Activated CD4-positive, alpha-beta T cell treated with anti-CD3 and anti-CD28 coated beads, Interleukin-2, amount 10 ng/mL, durations not matched to agents 24 days and 14 days (primary cell): ENCODE results near the gene DSCAM. TPM values are rescaled to one million over a fixed set of nuclear protein-coding genes. Genes with fewer than 3 reads are reported as not detected.

Experiments used
- DNase-seq: peaks from one replicate; pipeline ENCODE4 v3.0.0; 2022
- H3K27ac Mint-ChIP-seq: one replicate; pipeline ENCODE4 v1.8.0; 2022; ENCODE audit warnings: mild to moderate bottlenecking, mixed read lengths
- H3K27me3 Mint-ChIP-seq: one replicate; pipeline ENCODE4 v1.8.0; 2022; ENCODE audit warnings: mixed read lengths
- H3K36me3 Mint-ChIP-seq: one replicate; pipeline ENCODE4 v1.8.0; 2022; ENCODE audit warnings: low read depth, mild to moderate bottlenecking, mixed read lengths
- H3K4me1 Mint-ChIP-seq: one replicate; pipeline ENCODE4 v1.8.0; 2021; ENCODE audit warnings: mixed read lengths
- H3K4me3 Mint-ChIP-seq: one replicate; pipeline ENCODE4 v1.8.0; 2022; ENCODE audit warnings: mild to moderate bottlenecking, moderate library complexity, mixed read lengths
- H3K9me3 Mint-ChIP-seq: one replicate; pipeline ENCODE4 v1.8.0; 2021; ENCODE audit warnings: mixed read lengths
- intact Hi-C: fragments of 100-400 bp; cut with micrococcal nuclease; formaldehyde crosslinking; loops from one replicate; pipeline ENCODE4 v1.15.1; 2023
- total RNA-seq: library from RNA; stranded (reverse); gene quantifications from 2 replicates; pipeline ENCODE4 v1.2.3, GENCODE V29; 2022

The DSCAM gene
- total RNA-seq, 1 donor from 2014 or later, result not detected

DNA sequence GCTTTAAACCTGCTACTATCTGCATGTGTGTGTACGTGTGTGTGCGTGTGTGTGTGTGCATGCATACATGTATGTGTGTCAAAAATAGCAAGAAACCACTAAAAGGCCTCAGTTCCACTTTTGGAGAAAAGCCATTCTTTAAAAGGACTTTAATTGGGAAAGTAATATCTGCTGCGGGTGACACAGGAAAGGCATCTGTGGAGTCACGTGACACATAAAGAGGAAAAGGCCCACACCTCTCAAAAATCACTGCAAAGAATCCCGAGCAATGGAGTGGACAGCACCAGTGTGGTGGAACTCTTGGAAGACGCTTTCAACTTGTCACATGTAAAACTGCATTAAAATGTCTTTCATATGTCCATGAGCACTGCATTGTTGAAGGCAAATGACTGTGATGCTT is 63.6 kb downstream of the DSCAM start:
- no peaks in the 10 kb centered on the region for H3K36me3 Mint-ChIP-seq
- no peak for DNase-seq
- intact Hi-C loops, result no loop called here
- H3K4me1 Mint-ChIP-seq, result no peaks in the 10 kb centered on the region
- H3K27me3 Mint-ChIP-seq, result no peaks in the 10 kb centered on the region
- no peaks in the 10 kb centered on the region for H3K9me3 Mint-ChIP-seq
- H3K4me3 Mint-ChIP-seq, result no peak overlapping the region
- H3K27ac Mint-ChIP-seq, result no peak overlapping the region

GRCh38 chr21:40770435-40771055 is 76.4 kb downstream of the DSCAM start:
- intact Hi-C loops, result no loop called here
- H3K4me3 Mint-ChIP-seq, result no peak overlapping the region
- H3K27ac Mint-ChIP-seq, result no peak overlapping the region
- H3K36me3 Mint-ChIP-seq, result no peaks in the 10 kb centered on the region
- H3K4me1 Mint-ChIP-seq, result no peaks in the 10 kb centered on the region
- H3K27me3 Mint-ChIP-seq, result no peaks in the 10 kb centered on the region
- DNase-seq, result no peak
- no peaks in the 10 kb centered on the region for H3K9me3 Mint-ChIP-seq

DNA sequence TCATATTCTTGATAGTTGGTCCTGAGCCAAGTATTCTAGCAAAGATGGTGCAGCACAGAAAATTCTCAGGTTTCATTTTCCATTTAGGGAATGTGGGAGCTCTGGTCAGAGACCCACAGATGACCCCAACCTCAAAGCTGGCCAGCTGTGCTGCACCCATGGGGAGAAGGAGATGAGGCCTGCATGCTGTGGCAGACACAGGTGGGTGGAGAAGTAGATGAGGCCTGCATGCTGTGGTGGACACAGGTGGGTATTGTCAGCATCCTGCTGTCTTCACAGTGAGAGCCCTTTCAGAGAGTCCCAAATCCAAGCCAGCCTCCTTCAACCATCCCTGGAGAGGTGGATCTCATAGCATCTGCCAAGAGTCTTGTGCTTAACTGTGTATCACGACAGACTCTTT is 77.7 kb downstream of the DSCAM start:
- no peaks in the 10 kb centered on the region for H3K27me3 Mint-ChIP-seq
- no peak overlapping the region for H3K27ac Mint-ChIP-seq
- H3K36me3 Mint-ChIP-seq, result no peaks in the 10 kb centered on the region
- no peak overlapping the region for H3K4me3 Mint-ChIP-seq
- no peaks in the 10 kb centered on the region for H3K4me1 Mint-ChIP-seq
- DNase-seq, result no peak
- no peaks in the 10 kb centered on the region for H3K9me3 Mint-ChIP-seq
- intact Hi-C loops, result no loop called here

GRCh38 chr21:40768056-40768455 is 78.9 kb downstream of the DSCAM start:
- Mint-ChIP-seq H3K4me1 (no peaks in the 10 kb centered on the region), H3K4me3 (no peak overlapping the region), H3K27ac (no peak overlapping the region), H3K36me3 (no peaks in the 10 kb centered on the region), H3K9me3 (no peaks in the 10 kb centered on the region), H3K27me3 (no peaks in the 10 kb centered on the region)
- intact Hi-C loops, result no loop called here
- DNase-seq, result no peak

DNA sequence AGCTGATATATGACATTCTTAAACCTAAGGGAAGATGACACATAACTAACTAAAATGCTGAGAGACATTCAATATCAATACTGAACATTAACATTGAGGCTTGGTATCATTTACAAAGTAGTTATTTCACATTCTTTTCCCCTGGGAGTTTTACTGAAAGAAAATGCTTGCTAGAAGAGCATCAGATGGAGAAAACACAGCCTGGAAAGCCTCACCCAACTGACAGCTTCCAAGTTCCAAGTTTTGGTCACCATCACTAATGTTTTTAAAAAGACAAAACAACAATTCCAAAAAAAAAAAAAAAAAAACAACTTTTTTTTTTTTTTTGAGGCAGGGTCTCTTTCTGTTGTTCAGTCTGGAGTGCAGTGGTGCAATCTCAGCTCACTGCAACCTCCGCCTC is 80.6 kb downstream of the DSCAM start:
- Mint-ChIP-seq H3K27me3 (no peaks in the 10 kb centered on the region), H3K36me3 (no peaks in the 10 kb centered on the region), H3K4me1 (no peaks in the 10 kb centered on the region), H3K27ac (no peak overlapping the region), H3K9me3 (peaks cover 6% of the 10 kb centered on the region), H3K4me3 (no peak overlapping the region)
- intact Hi-C loops, result no loop called here
- DNase-seq, result no peak

- no peaks in the 10 kb centered on the region for H3K36me3 Mint-ChIP-seq
- peaks cover 8% of the 10 kb centered on the region for H3K9me3 Mint-ChIP-seq
- intact Hi-C loops, result no loop called here
- no peaks in the 10 kb centered on the region for H3K4me1 Mint-ChIP-seq
- DNase-seq, result no peak
- no peak overlapping the region for H3K27ac Mint-ChIP-seq
- H3K27me3 Mint-ChIP-seq, result no peaks in the 10 kb centered on the region
- H3K4me3 Mint-ChIP-seq, result no peak overlapping the region
Observed at GRCh38 chr21:40765811-40766210, 81.1 kb downstream of the DSCAM start.

- no peak overlapping the region for H3K27ac Mint-ChIP-seq
- no peak for DNase-seq
- no peak overlapping the region for H3K4me3 Mint-ChIP-seq
- H3K36me3 Mint-ChIP-seq, result no peaks in the 10 kb centered on the region
- H3K9me3 Mint-ChIP-seq, result peaks cover 10% of the 10 kb centered on the region
- intact Hi-C loops, result no loop called here
- no peaks in the 10 kb centered on the region for H3K27me3 Mint-ChIP-seq
- H3K4me1 Mint-ChIP-seq, result no peaks in the 10 kb centered on the region
Observed at GRCh38 chr21:40760821-40761220, 86.1 kb downstream of the DSCAM start.

GRCh38 chr21:40759061-40759460 is 87.9 kb downstream of the DSCAM start:
- intact Hi-C loops, result no loop called here
- DNase-seq, result no peak
- H3K9me3 Mint-ChIP-seq, result peaks cover 10% of the 10 kb centered on the region
- H3K4me3 Mint-ChIP-seq, result no peak overlapping the region
- H3K27me3 Mint-ChIP-seq, result no peaks in the 10 kb centered on the region
- H3K4me1 Mint-ChIP-seq, result no peaks in the 10 kb centered on the region
- H3K36me3 Mint-ChIP-seq, result no peaks in the 10 kb centered on the region
- no peak overlapping the region for H3K27ac Mint-ChIP-seq

- no peak for DNase-seq
- Mint-ChIP-seq H3K27me3 (no peaks in the 10 kb centered on the region), H3K27ac (no peak overlapping the region), H3K36me3 (no peaks in the 10 kb centered on the region), H3K4me1 (no peaks in the 10 kb centered on the region), H3K9me3 (peaks cover 10% of the 10 kb centered on the region), H3K4me3 (no peak overlapping the region)
- intact Hi-C loops, result no loop called here
Observed at GRCh38 chr21:40757366-40757765, 89.6 kb downstream of the DSCAM start.

- no peaks in the 10 kb centered on the region for H3K9me3 Mint-ChIP-seq
- H3K4me1 Mint-ChIP-seq, result no peaks in the 10 kb centered on the region
- intact Hi-C loops, result no loop called here
- no peaks in the 10 kb centered on the region for H3K36me3 Mint-ChIP-seq
- no peak for DNase-seq
- H3K4me3 Mint-ChIP-seq, result no peak overlapping the region
- H3K27ac Mint-ChIP-seq, result no peak overlapping the region
- H3K27me3 Mint-ChIP-seq, result no peaks in the 10 kb centered on the region
Observed at GRCh38 chr21:40754466-40754865, 92.5 kb downstream of the DSCAM start.

- H3K9me3 Mint-ChIP-seq, result no peaks in the 10 kb centered on the region
- H3K4me1 Mint-ChIP-seq, result no peaks in the 10 kb centered on the region
- intact Hi-C loops, result no loop called here
- no peak overlapping the region for H3K4me3 Mint-ChIP-seq
- H3K36me3 Mint-ChIP-seq, result no peaks in the 10 kb centered on the region
- no peaks in the 10 kb centered on the region for H3K27me3 Mint-ChIP-seq
- no peak overlapping the region for H3K27ac Mint-ChIP-seq
- no peak for DNase-seq
Observed at GRCh38 chr21:40753756-40754155, 93.2 kb downstream of the DSCAM start.

- H3K9me3 Mint-ChIP-seq, result no peaks in the 10 kb centered on the region
- intact Hi-C loops, result no loop called here
- H3K36me3 Mint-ChIP-seq, result no peaks in the 10 kb centered on the region
- no peaks in the 10 kb centered on the region for H3K4me1 Mint-ChIP-seq
- H3K27ac Mint-ChIP-seq, result no peak overlapping the region
- no peaks in the 10 kb centered on the region for H3K27me3 Mint-ChIP-seq
- DNase-seq, result no peak
- no peak overlapping the region for H3K4me3 Mint-ChIP-seq
Observed at GRCh38 chr21:40752125-40752524, 94.8 kb downstream of the DSCAM start.

DNA sequence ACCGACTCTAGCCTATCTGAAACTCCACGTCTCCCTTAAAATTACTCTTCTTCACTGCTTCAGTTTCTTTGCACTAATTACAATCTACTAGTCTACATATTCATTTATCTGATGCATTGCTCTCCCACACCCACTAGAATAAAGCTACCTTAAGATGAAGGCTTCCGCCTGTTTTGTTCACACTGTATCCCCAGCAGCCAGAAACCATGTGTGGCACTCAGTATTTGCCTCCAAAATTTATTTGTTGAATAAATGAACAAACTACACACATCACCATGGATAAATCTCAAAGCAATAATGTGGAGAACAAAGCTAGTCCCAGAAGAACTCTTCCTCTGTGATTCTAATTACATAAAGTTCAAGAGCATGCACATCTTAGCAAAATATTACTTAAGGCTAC is 95.7 kb downstream of the DSCAM start:
- no peaks in the 10 kb centered on the region for H3K36me3 Mint-ChIP-seq
- no peaks in the 10 kb centered on the region for H3K4me1 Mint-ChIP-seq
- DNase-seq, result no peak
- no peak overlapping the region for H3K4me3 Mint-ChIP-seq
- H3K27me3 Mint-ChIP-seq, result no peaks in the 10 kb centered on the region
- intact Hi-C loops, result no loop called here
- no peak overlapping the region for H3K27ac Mint-ChIP-seq
- H3K9me3 Mint-ChIP-seq, result no peaks in the 10 kb centered on the region

- no peak for DNase-seq
- Mint-ChIP-seq H3K27ac (no peak overlapping the region), H3K4me3 (no peak overlapping the region), H3K9me3 (peaks cover under 1% of the 10 kb centered on the region), H3K4me1 (no peaks in the 10 kb centered on the region), H3K36me3 (no peaks in the 10 kb centered on the region), H3K27me3 (no peaks in the 10 kb centered on the region)
- intact Hi-C loops, result no loop called here
Observed at GRCh38 chr21:40736145-40736544, 110.8 kb downstream of the DSCAM start.

- Mint-ChIP-seq H3K9me3 (no peaks in the 10 kb centered on the region), H3K27me3 (no peaks in the 10 kb centered on the region), H3K27ac (no peak overlapping the region), H3K4me3 (no peak overlapping the region), H3K4me1 (no peaks in the 10 kb centered on the region), H3K36me3 (no peaks in the 10 kb centered on the region)
- intact Hi-C loops, result no loop called here
- no peak for DNase-seq
Observed at GRCh38 chr21:40733024-40733397, 113.9 kb downstream of the DSCAM start.
